K562 (cell line): ENCODE results near the gene RASGEF1C. TPM values are rescaled to one million over a fixed set of nuclear protein-coding genes. Genes with fewer than 3 reads are reported as not detected.

Experiments used
- ATF2 ChIP-seq: sonication (generic); formaldehyde crosslinking; IDR thresholded peaks from 2 replicates; pipeline ENCODE4 v1.8.1; 2022; ENCODE audit warnings: missing genetic modification reagents
- BRD4 ChIP-seq: fragments of 200-600 bp; sonication (generic); IDR thresholded peaks from 2 replicates; pipeline ENCODE4 v1.6.1; 2017; ENCODE audit warnings: inconsistent platforms
- CLOCK ChIP-seq: fragments of 250-450 bp; sonication (Bioruptor Pico); IDR thresholded peaks from 2 replicates; pipeline ENCODE4 v1.4.0; 2020; ENCODE audit warnings: mild to moderate bottlenecking, moderate library complexity, borderline replicate concordance
- DPF2 ChIP-seq: fragments of 450-650 bp; IDR thresholded peaks from 2 replicates; pipeline ENCODE4 v1.6.1; 2016
- ELF2 ChIP-seq: fragments of 250-450 bp; sonication (Bioruptor Pico); IDR thresholded peaks from 2 replicates; pipeline ENCODE4 v1.5.0; 2021; ENCODE audit warnings: mild to moderate bottlenecking
- ETV6 ChIP-seq, 3 experiments: fragments of 150-350 bp in 1 of 3; sonication (generic) in 1 of 3; formaldehyde crosslinking in 1 of 3; IDR thresholded peaks; 2 replicates each; pipeline versions ENCODE4 v1.6.1 to v1.8.0; 2014 to 2022; ENCODE audit warnings: borderline replicate concordance in 2 of 3, low read depth in 2 of 3, antibody characterized with exemption in 1 of 3, low read length in 1 of 3, mild to moderate bottlenecking in 1 of 3, missing genetic modification reagents in 1 of 3
- GMEB1 ChIP-seq: fragments of 250-450 bp; sonication (Bioruptor Pico); IDR thresholded peaks from 2 replicates; pipeline ENCODE4 v1.4.0; 2020; ENCODE audit warnings: mild to moderate bottlenecking
- NFYB ChIP-seq: IDR thresholded peaks from 2 replicates; pipeline ENCODE4 v1.6.1; 2011; ENCODE audit warnings: mild to moderate bottlenecking, moderate library complexity; ENCODE audit not compliant: insufficient read length; ENCODE audit errors: extremely low read depth
- NONO ChIP-seq, 2 experiments: fragments of 200-400 bp in 1 of 2; fragments of 450-650 bp in 1 of 2; formaldehyde crosslinking in 1 of 2; IDR thresholded peaks; 2 replicates each; pipeline ENCODE4 v1.6.1; 2017; ENCODE audit warnings: low read depth in 2 of 2, mild to moderate bottlenecking in 2 of 2, moderate library complexity in 2 of 2, low read length in 1 of 2
- NR4A1 ChIP-seq, 2 experiments: fragments of 250-450 bp in 1 of 2; fragments of 450-650 bp in 1 of 2; sonication (Bioruptor Pico) in 1 of 2; IDR thresholded peaks; 2 replicates each; pipeline versions ENCODE4 v1.4.0 to v1.6.1; 2016 to 2020; ENCODE audit warnings: mild to moderate bottlenecking in 2 of 2, missing compliant biosample characterization in 1 of 2, missing genetic modification characterization in 1 of 2, moderate library complexity in 1 of 2
- TBP ChIP-seq: optimal IDR thresholded peaks from 2 replicates; pipeline ENCODE3; 2011; ENCODE audit warnings: low read depth, low read length, improper control_type of control experiment
- TCF15 ChIP-seq: fragments of 250-450 bp; sonication (Bioruptor Pico); IDR thresholded peaks from 2 replicates; pipeline ENCODE4 v1.8.0; 2022; ENCODE audit warnings: moderate library complexity, mild to moderate bottlenecking, inconsistent platforms
- THAP7 ChIP-seq: fragments of 250-450 bp; sonication (Bioruptor Pico); IDR thresholded peaks from 2 replicates; pipeline ENCODE4 v1.5.0; 2021
- ZBTB2 ChIP-seq: fragments of 450-650 bp; IDR thresholded peaks from 2 replicates; pipeline ENCODE4 v1.6.1; 2016; ENCODE audit warnings: antibody characterized with exemption
- ZBTB8A ChIP-seq: fragments of 450-650 bp; IDR thresholded peaks from 2 replicates; pipeline ENCODE4 v1.6.1; 2018; ENCODE audit warnings: mild to moderate bottlenecking, moderate library complexity; ENCODE audit not compliant: partially characterized antibody
- ZNF133 ChIP-seq: fragments of 250-450 bp; sonication (Bioruptor Pico); IDR thresholded peaks from 2 replicates; pipeline ENCODE4 v1.4.0; 2020; ENCODE audit warnings: mild to moderate bottlenecking
- ZNF146 ChIP-seq: IDR thresholded peaks from one replicate; pipeline ENCODE4 v1.6.1; 2018; ENCODE audit warnings: missing compliant biosample characterization; ENCODE audit not compliant: unreplicated experiment
- ZNF217 ChIP-seq: sonication (generic); formaldehyde crosslinking; IDR thresholded peaks from 2 replicates; pipeline ENCODE4 v1.8.0; 2022; ENCODE audit warnings: mild to moderate bottlenecking, missing genetic modification reagents
- ZNF551 ChIP-seq: fragments of 250-450 bp; sonication (Bioruptor Pico); IDR thresholded peaks from 2 replicates; pipeline ENCODE4 v1.5.0; 2021; ENCODE audit warnings: mild to moderate bottlenecking, moderate library complexity
- ZNF707 ChIP-seq: fragments of 250-450 bp; sonication (Bioruptor Pico); conservative IDR thresholded peaks from 2 replicates; pipeline ENCODE4 v1.8.0; 2022; ENCODE audit warnings: inconsistent platforms, mild to moderate bottlenecking, moderate library complexity
- polyA plus RNA-seq, 8 experiments: library from polyadenylated mRNA; depleted of rRNA in 4 of 8; stranded (reverse) in 5 of 8; unstranded in 3 of 8; fragments of >200 nt; fragmentation: Nextera tagmentation in 2 of 8; fragmentation: Illumina TruSeq in 1 of 8; extraction: Ambion mirVana in 2 of 8; extraction: Trizol in 1 of 8; gene quantifications; 2 replicates each; pipeline versions ENCODE4 v1.2.1 to v1.2.3, GENCODE V29; 2011 to 2014; ENCODE audit warnings: inconsistent platforms in 1 of 8, missing spikeins in 1 of 8
- total RNA-seq, 7 experiments: library from RNA; depleted of rRNA in 6 of 7; stranded (reverse); fragments of >200 nt in 6 of 7; fragmentation: Illumina TruSeq in 2 of 7; extraction: Trizol in 2 of 7; gene quantifications; 2 replicates each; pipeline versions ENCODE4 v1.2.1 to v1.2.3, GENCODE V29; 2011 to 2021; ENCODE audit warnings: low replicate concordance in 1 of 7

Gene RASGEF1C
- total and polyA plus RNA-seq, 9 of the 15 experiments (the other 6 are each of a cell fraction or from before 2014, with no cell fraction given), result 0.04 to 1.1 (median 0.21) TPM; not detected in 4

GRCh38 chr5:180209137-180209581 is at the start of gene RASGEF1C (continued):
- TF ChIP-seq NONO (IDR thresholded peaks at IDR 0.05; ENCODE audit: low read depth in 2 of 2, low read length in 1 of 2), result peak in 1 of 2 experiments; percentile 35; a peak in 1 of 4 replicates
- no peak for TF ChIP-seq ZNF707 (CRISPR knock-in tag)
- TF ChIP-seq ZBTB8A, result no peak
- no peak for TF ChIP-seq TCF15 (CRISPR knock-in tag)
- no peak for TF ChIP-seq THAP7 (CRISPR knock-in tag)
- TF ChIP-seq NR4A1 (CRISPR knock-in tag; IDR thresholded peaks at IDR 0.05), result no peak
- no peak for TF ChIP-seq NR4A1 (tag; IDR thresholded peaks at IDR 0.05)
- no peak for TF ChIP-seq ZNF551 (CRISPR knock-in tag)
- no peak for TF ChIP-seq NFYB
- TF ChIP-seq ZBTB2, result no peak
- TF ChIP-seq TBP, result no peak
- no peak for TF ChIP-seq GMEB1
- TF ChIP-seq BRD4, result no peak
- TF ChIP-seq ZNF146 (CRISPR knock-in tag), result no peak
- no peak for TF ChIP-seq ATF2 (CRISPR knock-in tag)
- TF ChIP-seq DPF2, result no peak
- TF ChIP-seq ZNF133 (CRISPR knock-in tag), result no peak
- no peak for TF ChIP-seq ELF2 (CRISPR knock-in tag)
- no peak for TF ChIP-seq ZNF217 (CRISPR knock-in tag)
- no peak for TF ChIP-seq CLOCK (CRISPR knock-in tag)
- no peak for TF ChIP-seq ETV6 (IDR thresholded peaks at IDR 0.05; ENCODE audit: borderline replicate concordance in 1 of 2, low read depth in 2 of 2, low read length in 1 of 2)
- TF ChIP-seq ETV6 (CRISPR knock-in tag; IDR thresholded peaks at IDR 0.05; ENCODE audit: borderline replicate concordance), result no peak
